Caki2 (cell line): Measurements from ENCODE around the gene HOXC4. TPM values are rescaled to one million over a fixed set of nuclear protein-coding genes. Genes with fewer than 3 reads are reported as not detected.
"Not testable (repeated sequence)": the region's sequence is repeated elsewhere in the genome, so short reads cannot be mapped to it uniquely, and the experiment has no call there.

Experiments used
- DNase-seq: peaks from one replicate; pipeline ENCODE4 v3.0.0-alpha.2; 2015; ENCODE audit warnings: low read depth
- in situ Hi-C: cut with HindIII; loops from 2 replicates; pipeline ENCODE4 v1.10.0; 2016; ENCODE audit warnings: low sequenced_read_pairs, low pct_unique_long_range_greater_than_20kb, mixed read lengths
- total RNA-seq: library from RNA; depleted of rRNA; stranded (reverse); fragments of >200 nt; shearing (Covaris generic); gene quantifications from 2 replicates; pipeline ENCODE4 v1.2.3, GENCODE V29; 2014; ENCODE audit warnings: low replicate concordance

HOXC4 gene
- total RNA-seq, 1 experiment from 2014 or later, result 1.0 TPM

DNA sequence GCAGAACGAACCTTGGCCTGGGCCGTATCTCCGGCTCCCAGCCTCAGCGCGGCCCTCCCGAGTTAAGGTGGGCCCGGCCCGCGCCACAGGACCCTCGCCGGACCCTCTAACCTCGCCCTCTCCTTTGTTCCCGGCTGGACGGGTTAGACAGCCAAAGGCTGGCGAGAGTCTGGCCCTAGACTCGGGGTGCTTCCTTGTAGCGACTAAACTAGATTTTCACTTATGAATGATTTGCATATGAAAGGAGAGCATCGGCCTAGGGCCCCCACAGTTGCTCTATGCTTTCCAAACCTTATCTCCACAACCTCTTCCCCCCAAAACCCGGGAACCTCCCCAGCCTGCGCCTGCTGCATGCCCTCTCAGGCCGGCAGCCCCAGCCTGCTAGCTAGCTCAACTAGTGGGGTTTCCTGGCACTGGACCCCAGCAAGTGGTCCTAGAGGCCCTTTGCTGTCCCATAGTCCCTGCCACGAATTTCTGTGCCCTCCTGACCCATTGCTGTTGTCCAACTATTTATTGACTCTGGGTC, 18.8 kb upstream of the HOXC4 start:
- in situ Hi-C loops, result no loop called here
- DNase-seq, result no peak

- in situ Hi-C loops, result no loop called here
- no peak for DNase-seq
Measured at GRCh38 chr12:54035568-54036264, 17.9 kb upstream of the HOXC4 start.

DNA sequence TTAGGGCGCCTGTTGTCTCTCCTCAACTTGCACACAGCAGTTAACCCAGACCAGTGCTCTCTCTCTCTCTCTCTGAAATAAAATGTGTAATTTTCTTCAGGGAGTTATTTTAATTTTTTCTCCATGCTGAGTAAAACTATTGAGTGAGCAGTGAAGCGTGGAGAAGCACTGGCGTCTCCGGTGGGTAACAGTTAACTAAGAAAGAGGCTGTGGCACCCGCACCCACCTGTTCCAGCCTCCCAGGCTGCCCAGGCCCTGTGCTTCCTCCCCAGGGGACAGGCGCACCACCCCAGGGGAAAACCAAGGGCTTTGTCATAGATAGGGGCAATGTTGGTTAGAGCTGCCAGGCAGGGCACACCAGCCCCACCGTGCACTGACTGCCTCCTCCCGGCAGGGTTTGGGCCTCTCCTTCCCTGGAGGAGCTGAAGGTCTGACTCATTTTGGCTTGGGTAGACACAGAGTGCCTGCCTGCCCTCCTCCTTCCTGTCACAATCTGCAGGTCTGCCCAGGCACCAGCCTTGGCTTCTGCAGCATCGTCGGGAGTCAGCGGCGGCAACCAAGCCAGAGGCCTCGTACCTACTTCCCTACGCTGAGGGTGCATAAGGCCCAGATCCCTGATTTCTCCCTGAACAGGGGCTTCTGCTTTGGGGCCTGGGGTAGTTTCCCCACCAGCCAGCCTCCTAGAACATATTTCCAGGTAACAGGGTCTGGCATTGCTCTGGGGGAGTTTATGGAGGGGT, 16.8 kb upstream of the HOXC4 start:
- peak; percentile 79 for DNase-seq
- in situ Hi-C loops, result no loop called here

DNA sequence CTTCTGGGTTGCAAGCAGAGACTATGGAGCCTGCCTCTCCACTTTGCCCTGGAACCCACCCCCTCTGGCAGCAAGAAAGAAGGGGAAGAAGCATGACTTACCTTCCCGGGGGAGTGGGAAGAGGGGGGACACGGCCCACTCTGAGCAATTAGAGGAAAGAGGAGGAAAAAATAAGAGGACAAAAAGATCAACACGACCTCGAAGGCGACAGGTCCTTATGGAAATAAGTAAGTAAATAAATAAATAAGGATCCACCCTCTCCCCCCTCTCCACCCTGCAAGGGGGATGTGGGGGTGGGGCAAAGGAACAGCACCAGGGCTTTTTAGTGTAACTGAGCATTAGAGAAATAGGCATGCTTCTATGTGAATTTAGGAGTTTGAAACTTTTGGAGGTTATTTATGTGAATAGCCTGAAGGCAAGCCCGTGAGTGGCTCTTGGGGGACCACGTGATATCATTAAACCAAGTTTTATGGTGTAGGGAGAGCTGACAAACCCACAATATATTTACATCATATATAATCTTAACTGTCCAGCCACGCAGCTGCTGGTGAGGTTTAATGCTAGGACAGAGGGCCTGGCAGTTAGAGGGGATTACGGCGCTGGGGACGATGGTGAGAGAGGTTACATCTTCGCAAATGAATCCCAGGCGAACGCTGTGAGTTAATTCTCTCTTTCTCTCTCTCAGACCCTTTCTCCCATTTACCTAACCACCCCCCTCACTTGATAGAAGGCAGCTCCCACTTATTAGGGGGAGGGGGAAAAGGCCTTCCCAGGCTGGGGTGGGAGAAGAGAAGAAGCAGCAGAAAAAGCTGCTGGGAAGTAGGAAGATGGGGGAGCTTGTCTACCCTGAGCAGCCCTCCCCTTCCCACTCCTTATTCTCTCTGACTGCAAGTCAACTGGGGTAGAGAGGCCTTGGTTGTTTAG, 16.0 kb upstream of the HOXC4 start:
- DNase-seq, result no peak
- in situ Hi-C loops, result no loop called here

DNA sequence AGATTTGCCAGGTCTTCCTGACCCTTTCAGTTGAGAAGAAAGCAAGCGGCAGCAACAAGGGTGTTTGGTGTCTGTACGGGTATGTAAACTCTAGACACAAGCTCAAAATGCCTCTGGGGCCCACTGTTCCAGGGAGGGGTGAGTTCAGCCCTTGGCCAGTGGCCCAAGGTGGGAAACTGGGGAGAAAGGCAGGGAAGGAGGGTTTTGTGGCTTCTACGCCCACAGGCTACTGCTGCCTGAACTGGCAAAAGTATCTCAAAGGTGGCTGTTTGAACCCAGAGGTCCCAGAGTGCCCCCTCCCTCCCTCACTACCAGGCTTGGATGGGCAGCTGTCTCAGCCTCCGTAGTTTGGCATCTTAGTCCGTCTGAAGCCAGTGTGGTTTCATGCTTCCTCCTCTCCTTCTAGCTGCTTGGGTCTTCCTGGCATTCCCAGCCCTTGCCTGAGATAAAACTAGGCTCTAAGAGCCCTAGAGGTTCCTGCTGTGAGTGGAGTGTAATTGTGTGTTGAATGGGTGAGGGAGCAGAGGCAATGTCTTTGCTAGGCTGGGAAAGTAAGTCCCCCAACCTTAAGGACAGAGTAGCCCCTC, 15.3 kb upstream of the HOXC4 start:
- no peak for DNase-seq
- in situ Hi-C loops, result no loop called here

GRCh38 chr12:54038871-54039414, 14.7 kb upstream of the HOXC4 start:
- in situ Hi-C loops, result no loop called here
- no peak for DNase-seq

DNA sequence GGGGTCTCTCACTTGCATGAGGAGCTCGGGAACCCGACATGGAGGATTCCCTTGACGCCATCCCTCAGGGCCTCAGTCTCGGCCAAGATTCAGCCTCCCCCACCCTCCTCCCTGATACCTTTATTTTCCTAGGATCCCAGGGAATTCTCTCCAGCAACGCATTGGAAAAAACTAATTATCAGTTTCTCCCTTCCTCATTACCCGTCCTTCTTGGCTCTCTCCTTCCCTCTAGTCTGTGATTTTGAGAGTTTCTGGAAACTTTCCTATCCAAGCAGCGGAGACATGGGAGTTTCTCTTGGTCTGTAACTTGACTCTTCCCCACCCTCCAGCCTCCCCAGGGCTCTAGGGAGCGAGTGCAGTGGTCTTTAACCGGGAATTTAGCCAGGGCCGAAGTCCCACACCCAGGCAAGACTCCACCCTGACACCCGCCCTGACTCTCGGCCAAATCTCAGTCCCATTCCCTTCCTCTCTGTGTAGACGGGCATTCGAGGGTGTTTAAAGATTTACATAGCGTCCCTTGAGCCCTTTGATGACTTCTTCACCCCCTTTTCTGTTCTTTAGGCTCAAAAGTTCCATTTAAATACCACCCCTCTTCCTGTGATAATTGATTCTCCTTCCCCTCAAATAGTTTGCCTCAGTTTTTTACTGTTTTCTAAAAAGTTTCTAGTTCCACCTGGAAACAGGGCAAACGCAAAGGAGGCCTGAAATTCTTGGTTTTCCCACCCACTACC, 14.1 kb upstream of the HOXC4 start:
- no peak for DNase-seq
- in situ Hi-C loops, result no loop called here

DNA sequence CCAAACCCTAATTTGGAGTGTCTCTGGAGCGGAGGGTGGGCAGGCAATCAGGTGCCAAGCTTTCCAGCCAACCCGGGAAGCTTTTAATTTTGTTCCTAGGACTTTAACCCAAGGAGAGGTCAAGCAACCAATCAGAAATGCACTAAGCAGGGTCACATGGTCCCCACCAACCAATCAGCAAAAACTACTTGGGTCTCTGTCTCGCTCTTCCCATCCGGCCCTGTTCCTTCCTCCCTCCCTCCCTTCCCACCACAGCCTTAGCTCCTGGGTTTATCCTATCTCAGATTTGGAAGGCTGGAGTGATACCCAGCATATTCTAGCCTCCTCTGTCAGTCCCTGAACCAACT, 13.5 kb upstream of the HOXC4 start:
- DNase-seq, result peak; percentile 21
- in situ Hi-C loops, result no loop called here

DNA sequence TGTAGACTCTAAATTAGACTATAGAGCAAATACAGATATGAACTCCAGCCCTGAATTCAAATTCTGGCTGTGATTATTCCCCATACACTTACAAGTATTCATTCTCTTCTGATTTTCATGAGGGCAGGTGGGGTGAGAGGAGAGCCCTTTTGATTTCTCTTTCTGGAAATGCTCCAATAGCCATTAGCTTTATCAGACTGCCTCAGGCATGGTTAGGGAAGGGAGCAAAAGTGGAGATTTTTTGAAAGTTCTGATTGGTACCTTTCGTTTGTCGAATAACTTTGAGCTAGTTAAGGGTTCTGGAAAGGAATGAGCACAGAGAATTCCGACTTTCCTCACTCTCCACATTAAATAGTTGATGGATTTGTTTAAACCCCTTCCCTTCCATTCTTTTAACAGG, 13.0 kb upstream of the HOXC4 start:
- DNase-seq, result no peak
- in situ Hi-C loops, result no loop called here

DNA sequence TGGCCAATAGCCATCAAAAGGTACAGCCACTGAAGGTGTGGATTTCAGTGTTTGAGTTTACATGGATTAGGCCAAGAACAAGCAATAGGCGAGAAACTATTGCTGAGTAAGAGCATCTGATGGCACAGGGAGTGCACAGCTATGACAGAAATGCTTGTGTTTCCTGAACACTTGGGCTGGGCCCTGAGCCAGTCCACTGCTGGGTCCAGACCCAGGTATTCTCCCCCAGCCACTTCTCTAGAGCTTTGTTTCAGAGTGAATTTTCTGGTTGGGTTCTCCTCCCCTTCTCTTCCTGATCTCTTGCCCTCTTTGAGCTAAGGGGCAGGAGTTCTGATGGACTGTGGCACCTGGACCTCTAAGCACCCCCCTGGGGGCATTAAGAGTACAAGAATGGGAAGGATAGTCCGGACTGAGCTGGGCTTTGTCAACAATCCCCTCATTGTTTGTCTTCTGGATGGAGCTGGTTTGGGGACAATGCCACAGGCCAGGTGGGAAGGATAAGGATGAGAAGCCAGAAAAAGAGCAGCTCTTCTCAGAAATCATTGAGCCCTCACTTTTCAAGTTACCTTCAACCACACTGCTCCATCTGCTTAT, 12.4 kb upstream of the HOXC4 start:
- in situ Hi-C loops, result no loop called here
- DNase-seq, result no peak

GRCh38 chr12:54042033-54042432, 11.6 kb upstream of the HOXC4 start:
- DNase-seq, in situ Hi-C loops: not testable (repeated sequence)

DNA sequence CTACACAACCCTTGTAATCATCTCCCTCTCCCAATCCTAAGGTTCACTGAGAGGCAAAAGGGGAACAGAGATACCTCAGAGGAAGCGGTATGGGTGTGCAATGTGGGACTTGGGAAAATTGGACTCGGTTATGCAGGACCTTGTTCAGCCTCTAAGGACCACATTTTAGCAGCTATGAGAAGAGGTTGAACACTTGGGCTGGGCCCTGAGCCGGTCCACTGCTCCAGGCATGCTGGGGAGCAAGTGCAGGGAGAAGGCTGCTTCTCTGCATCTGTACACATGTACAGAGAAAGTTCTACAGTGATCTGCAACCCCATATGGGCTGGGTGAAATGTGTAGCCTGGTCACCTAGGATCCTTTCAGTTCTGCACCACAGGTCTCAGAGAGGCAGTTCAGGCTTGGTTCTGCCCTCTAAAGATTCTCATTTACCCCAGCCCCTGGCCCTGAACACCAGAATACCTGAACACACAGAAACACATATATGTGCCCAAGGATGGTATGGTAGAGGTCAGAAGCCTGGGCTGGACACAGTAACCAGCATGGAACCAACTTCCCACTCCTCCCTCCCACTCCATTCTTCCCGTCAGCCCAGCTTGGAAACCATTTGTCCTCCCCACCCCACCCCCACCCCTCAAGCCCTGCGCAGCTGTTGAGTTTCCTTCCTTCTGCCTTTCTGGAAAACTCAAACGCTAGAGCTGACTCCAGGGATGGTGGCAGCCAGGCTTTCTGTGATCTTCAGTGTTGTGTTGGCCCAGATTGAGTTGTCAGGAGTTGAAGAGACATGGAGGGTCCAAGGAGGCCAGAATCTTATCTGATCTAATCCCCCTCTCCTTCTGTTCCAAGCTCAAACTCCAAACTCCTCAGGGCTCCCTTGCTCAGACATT, 10.4 kb upstream of the HOXC4 start:
- no peak for DNase-seq
- in situ Hi-C loops, result no loop called here

DNA sequence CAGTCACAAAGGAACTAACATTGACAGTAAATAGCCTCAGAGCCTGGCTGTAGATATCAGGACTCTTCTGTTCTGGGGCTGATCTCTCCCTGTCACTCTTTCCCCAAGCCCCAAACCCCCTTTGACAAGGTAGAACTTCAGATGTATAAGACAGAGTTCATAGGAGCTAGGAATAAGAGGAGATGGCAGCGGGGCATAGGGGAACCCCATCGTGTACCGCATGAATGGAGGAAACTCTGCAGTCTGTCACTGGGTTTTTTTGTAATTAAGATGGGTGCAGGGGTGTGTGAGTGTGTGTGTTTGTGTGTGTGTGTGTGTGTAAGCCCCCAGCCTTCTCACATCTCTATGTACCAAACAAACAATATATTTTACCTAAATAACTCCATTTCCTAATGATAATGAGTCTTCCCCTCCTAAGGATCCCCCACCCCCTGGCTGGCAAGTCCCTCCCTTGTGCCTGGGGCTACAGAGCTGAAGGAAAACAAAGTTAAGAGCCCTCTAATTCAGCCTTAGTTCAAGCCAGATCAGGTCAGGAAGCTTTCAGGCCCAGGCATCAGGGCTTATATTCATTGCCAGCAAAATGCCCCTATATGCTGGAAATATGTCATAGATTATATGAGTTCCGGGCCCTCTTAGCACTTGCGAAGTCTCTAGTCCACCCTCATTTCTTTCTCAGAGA, 9.1 kb upstream of the HOXC4 start:
- no peak for DNase-seq
- in situ Hi-C loops, result no loop called here

DNA sequence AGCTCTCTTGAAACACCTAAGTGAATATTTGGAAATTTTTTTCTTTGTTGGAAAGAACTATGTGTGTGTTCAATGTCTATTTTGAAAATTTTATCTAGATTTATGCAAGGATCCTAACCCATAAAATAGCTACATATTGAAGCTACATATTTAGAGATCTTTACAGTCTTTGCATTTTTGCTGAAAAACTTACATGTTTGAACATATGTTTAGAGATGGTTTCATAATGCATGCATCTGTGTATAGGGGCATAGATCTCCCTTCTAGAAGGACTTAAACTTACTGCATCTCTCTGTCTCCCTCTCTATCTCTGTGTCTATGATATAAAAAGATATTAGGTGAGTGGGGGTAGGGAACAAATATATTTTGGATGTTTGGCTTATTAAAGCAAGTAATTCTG, 8.2 kb upstream of the HOXC4 start:
- DNase-seq, result no peak
- in situ Hi-C loops, result no loop called here

DNA sequence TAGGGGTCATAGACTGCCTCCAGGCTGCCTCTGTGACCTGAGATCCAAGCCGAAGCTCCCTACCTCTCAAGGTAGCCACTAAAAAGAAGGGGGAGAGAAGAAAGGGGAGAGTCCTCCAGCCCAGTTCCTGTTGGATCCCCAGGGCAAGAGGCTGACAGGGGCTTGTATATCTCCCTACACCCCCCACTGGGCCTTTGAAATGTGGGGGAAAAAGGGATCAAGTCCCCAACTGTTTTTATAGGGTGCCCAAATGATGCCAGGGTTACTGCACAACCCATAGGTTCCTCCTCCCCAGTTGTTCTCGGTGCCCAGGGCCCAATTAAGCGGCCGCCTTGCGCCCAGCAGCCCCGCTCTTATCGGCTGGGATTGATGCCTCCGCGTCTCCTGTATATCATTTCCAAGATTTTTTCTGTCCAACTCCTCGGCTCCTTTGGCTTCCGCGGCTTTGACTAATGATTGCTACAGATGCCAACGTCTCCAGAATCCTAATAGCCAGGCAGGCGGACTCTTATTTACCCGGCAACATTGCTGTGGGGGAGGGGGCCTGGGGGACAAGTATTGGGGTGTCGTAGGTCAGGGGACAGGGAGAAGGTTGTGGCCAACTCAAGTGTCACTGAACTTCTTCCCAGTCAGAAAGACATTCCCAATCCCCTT, 7.6 kb upstream of the HOXC4 start:
- DNase-seq, result no peak
- in situ Hi-C loops, result no loop called here

- no peak for DNase-seq
- in situ Hi-C loops, result no loop called here
Measured at GRCh38 chr12:54046809-54047159, 6.9 kb upstream of the HOXC4 start.
